ENCODE results near the gene SPRY4.
"Not testable (repeated sequence)": the region's sequence is repeated elsewhere in the genome, so short reads cannot be mapped to it uniquely, and the experiment has no call there.

The SPRY4 gene

GRCh38 chr5:142334538-142334937 is 9.7 kb upstream of the SPRY4 start:
- TF ChIP-seq CTCF (IDR thresholded peaks at IDR 0.05; ENCODE audit: low read length, missing control alignments): no peak

DNA sequence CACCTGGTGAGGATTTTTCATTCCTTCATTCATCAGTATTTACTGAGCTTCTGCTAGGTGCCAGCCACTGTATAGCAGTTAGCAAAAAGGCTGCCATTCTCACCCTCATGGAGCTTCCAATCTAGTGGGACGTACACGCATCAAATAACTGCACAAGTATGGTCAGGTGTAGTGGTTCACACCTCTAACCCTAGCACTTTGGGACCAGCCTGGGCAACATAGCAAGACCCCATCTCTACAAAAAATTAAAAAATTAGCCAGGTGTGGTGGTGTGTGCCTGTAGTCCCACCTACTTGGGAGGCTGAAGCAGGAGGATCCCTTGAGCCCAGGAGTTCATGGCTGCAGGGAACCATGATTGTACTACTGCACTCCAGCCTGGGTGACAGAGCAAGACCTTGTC is 8.9 kb upstream of the SPRY4 start:
- H3K4me3 ChIP-seq (replicated peaks; ENCODE audit: low read depth, low read length); DNase-seq (ENCODE audit: low read depth): not testable (repeated sequence)

More at GRCh38 chr5:142334538-142334937, 9.7 kb upstream of the SPRY4 start:
- no peak for DNase-seq (ENCODE audit: low read depth)
- H3K4me3 ChIP-seq (replicated peaks; ENCODE audit: low read depth, low read length): no peak overlapping the region

GRCh38 chr5:142330444-142330843 is 5.6 kb upstream of the SPRY4 start:
- no peak for TF ChIP-seq CTCF (IDR thresholded peaks at IDR 0.05; ENCODE audit: low read length, missing control alignments)
- H3K4me3 ChIP-seq (replicated peaks; ENCODE audit: low read depth, low read length): no peak overlapping the region
- no peak for DNase-seq (ENCODE audit: low read depth)

DNA sequence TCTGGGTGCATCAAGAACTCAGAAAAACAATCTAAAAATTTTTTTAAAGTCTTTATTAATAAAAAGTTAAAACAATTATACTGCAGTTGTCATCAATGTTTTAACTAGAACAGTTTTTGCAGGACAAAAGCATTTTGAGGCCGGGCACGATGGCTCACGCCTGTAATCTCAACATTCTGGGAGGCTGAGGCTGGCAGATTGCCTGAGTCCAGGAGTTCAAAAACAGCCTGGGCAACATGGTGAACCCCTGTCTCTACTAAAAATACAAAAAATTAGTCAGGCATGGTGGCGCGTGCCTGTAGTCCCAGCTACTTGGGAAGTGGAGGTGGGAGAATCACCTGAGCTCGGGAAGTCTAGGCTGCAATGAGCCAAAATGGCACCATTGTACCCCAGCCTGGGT is 5.2 kb upstream of the SPRY4 start:
- TF ChIP-seq CTCF (IDR thresholded peaks at IDR 0.05; ENCODE audit: low read length, missing control alignments): no peak
- DNase-seq (ENCODE audit: low read depth): no peak
- no peak overlapping the region for H3K4me3 ChIP-seq (replicated peaks; ENCODE audit: low read depth, low read length)

DNA sequence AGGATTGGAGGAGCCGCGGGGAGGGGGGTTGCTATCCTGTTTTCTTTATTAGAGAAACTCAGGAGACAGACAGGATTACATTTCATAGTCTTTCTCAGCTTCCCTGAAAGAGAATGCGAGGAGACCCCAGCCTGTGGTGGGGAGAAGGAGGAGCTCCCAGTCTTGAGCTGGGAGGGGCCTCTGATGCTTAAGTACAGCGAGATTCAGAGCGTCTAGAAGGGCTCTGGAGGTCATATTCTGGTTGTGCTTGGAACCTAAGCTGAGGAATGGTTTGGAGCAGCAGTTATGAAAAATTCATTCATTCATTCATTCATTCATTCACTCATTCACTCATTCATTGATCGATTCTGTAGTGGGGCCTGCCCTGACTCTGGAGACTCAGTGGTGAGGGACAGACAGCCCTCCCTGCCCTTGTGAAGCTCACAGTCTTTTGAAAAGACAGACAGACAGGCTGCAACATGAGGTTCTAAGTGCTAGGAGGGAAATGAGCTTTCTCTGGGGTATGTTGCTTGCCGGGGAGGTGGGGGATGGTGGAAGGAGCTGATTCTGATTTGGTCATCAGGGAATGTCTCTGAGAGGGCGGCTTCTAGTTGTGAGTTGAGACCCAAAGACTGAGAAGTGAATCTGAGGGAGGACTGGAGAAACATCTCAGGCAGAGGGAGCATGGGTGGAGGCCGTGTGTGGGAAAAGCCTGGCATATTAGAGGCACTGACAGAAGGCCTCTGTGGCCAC is 2.5 kb upstream of the SPRY4 start:
- peak; percentile 72 for DNase-seq (ENCODE audit: low read depth)
- H3K4me3 ChIP-seq (replicated peaks; ENCODE audit: low read depth, low read length): no peak overlapping the region
- TF ChIP-seq CTCF (IDR thresholded peaks at IDR 0.05; ENCODE audit: low read length, missing control alignments): peak; percentile 11

- peak overlapping the region; percentile 95 for H3K4me3 ChIP-seq (replicated peaks; ENCODE audit: low read depth, low read length)
- DNase-seq (ENCODE audit: low read depth): no peak
- no peak for TF ChIP-seq CTCF (IDR thresholded peaks at IDR 0.05; ENCODE audit: low read length, missing control alignments)
Observed at GRCh38 chr5:142326480-142326938, 1.7 kb upstream of the SPRY4 start.

DNA sequence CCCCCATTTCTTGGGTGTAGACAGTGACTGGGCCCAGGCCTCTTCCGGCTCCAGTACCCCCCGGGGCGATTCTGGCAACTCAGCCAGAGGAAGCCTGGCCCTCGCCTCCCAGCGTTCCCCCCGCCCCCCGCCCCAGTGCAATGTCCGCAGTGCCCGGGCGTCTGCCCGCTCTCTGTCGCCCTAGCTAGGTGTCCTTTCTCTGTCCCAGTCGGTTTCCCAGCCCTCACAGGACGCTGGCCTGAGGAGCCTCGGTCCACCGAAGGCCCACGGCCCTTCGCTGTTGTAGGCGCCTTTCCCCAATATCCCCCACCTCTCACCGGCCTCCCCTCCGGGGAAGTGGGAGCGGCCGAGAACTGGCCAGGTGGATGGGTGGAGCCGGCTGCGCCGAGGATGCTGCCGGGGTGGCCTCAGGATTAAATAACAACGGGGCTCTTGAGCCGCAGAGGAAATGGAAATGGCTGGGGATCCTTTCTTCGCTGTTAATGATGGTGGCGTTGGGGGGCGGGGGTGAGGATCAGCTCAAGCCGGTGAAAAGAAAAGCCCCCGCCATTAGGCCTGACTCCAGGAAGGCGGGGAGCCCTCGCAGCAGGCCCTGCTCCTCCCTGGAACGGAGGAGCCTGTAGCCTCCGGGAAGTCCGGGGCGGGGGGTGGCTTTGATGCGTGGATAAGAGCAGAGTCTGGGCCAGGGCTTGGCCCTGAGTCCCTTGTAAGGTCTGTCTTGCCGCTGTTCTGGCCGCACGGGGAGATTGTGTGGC is 1.1 kb upstream of the SPRY4 start:
- DNase-seq (ENCODE audit: low read depth): peak; percentile 82
- H3K4me3 ChIP-seq (replicated peaks; ENCODE audit: low read depth, low read length): peak overlapping the region; percentile 95

More for the DNA sequence above, 1.1 kb upstream of the SPRY4 start:
- no peak for TF ChIP-seq CTCF (IDR thresholded peaks at IDR 0.05; ENCODE audit: low read length, missing control alignments)

All from fibroblast of pulmonary artery (primary cell).